Measurements from ENCODE around the gene TTC39C. TPM values are rescaled to one million over a fixed set of nuclear protein-coding genes. Genes with fewer than 3 reads are reported as not detected.
"Not testable (repeated sequence)": the region's sequence is repeated elsewhere in the genome, so short reads cannot be mapped to it uniquely, and the experiment has no call there.

TTC39C gene
- total and polyA plus RNA-seq, 12 donors: 3.5 to 8.1 (median 5.2) TPM

DNA sequence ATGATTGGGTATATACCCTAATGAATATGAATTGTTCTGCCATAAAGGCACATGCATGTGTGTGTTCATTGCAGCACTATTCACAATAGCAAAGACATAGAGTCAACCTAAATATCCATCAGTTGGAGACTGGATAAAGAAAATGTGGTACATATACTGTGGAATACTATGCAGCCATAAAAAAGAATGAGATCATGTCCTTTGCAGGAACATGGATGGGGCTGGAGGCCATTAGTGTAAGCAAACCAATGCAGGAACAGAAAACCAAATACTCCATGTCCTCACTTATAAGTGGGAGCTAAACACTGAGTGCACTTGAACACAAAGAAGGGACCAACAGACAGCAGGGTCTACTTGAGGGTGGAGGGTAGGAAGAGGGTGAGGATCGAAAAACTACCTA, 43.2 kb downstream of the TTC39C start:
- Histone ChIP-seq H3K27ac (no peak overlapping the region), H3K27me3 (no peaks in the 10 kb centered on the region), H3K36me3 (no peaks in the 10 kb centered on the region), H3K4me1 (peaks cover 0 to 35% (median 0%) of the 10 kb centered on the region in 9 donors), H3K9me3 (peaks cover 0 to 5% (median 0%) of the 10 kb centered on the region in 11 donors), H3K4me3 (no peak overlapping the region)
- no peak for DNase-seq
- TF ChIP-seq, protein P1, sequence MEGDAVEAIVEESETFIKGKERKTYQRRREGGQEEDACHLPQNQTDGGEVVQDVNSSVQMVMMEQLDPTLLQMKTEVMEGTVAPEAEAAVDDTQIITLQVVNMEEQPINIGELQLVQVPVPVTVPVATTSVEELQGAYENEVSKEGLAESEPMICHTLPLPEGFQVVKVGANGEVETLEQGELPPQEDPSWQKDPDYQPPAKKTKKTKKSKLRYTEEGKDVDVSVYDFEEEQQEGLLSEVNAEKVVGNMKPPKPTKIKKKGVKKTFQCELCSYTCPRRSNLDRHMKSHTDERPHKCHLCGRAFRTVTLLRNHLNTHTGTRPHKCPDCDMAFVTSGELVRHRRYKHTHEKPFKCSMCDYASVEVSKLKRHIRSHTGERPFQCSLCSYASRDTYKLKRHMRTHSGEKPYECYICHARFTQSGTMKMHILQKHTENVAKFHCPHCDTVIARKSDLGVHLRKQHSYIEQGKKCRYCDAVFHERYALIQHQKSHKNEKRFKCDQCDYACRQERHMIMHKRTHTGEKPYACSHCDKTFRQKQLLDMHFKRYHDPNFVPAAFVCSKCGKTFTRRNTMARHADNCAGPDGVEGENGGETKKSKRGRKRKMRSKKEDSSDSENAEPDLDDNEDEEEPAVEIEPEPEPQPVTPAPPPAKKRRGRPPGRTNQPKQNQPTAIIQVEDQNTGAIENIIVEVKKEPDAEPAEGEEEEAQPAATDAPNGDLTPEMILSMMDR (IDR thresholded peaks at IDR 0.05): no peak
- intact Hi-C loops (cut with DNase I): no loop called here
- 87 to 98% methylated on average over 1 of the region's 1 CpG for WGBS, 2 donors
- ATAC-seq: no peak

DNA sequence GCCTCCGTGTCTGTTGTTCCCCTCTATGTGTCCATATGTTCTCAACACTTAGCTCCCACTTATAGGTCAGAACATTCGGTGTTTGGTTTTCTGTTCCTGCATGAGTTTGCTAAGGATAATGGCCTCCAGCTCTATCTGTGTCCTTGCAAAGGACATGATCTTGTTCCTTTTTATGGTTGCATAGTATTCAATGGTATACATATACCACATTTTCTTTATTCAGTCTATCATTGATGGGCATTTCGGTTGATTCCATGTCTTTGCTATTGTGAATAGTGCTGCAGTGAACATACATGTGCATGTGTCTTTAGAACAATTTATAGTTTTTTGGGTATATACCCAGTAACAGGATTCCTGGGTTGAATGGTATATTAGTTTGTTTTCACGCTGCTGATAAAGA, 44.8 kb downstream of the TTC39C start:
- intact Hi-C loops (cut with DNase I); H3K9me3 ChIP-seq; H3K27me3 ChIP-seq; H3K36me3 ChIP-seq; H3K4me3 ChIP-seq; ATAC-seq; DNase-seq; H3K27ac ChIP-seq: not testable (repeated sequence)
- peaks cover 0 to 20% (median 0%) of the 10 kb centered on the region in 9 donors for H3K4me1 ChIP-seq
- 95 to 97% methylated on average over 4 of the region's 4 CpGs for WGBS, 2 donors

DNA sequence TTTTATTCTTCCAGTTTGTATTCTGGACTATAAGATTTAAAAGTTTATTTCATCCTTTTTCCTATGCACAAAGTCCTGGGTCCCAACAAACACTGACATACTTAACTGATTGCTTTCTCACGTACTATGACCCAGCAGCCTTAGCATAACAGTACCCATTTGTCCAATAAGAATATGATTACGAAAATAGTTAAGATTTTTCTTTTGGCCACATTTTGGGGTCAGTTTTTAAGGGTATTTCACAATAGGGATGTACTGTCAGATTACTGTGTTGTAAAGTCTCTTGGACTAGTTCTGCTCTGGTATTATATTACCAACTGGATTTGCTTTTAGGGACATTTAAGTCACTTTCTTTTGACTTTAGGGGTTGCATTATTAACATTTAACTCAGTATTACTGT, 46.1 kb downstream of the TTC39C start:
- DNase-seq: no peak
- no peaks in the 10 kb centered on the region for H3K27me3 ChIP-seq
- TF ChIP-seq, protein P1 (IDR thresholded peaks at IDR 0.05): no peak
- no peak overlapping the region for H3K27ac ChIP-seq
- intact Hi-C loops (cut with DNase I): no loop called here
- peaks cover 0 to 5% (median 0%) of the 10 kb centered on the region in 11 donors for H3K9me3 ChIP-seq
- peak in 1 of 8 donors; percentile 52 for ATAC-seq
- H3K4me1 ChIP-seq: peaks cover 0 to 10% (median 0%) of the 10 kb centered on the region in 9 donors
- no peaks in the 10 kb centered on the region for H3K36me3 ChIP-seq
- no peak overlapping the region for H3K4me3 ChIP-seq
- WGBS, 2 donors: 85 to 98% methylated on average over 2 of the region's 2 CpGs

DNA sequence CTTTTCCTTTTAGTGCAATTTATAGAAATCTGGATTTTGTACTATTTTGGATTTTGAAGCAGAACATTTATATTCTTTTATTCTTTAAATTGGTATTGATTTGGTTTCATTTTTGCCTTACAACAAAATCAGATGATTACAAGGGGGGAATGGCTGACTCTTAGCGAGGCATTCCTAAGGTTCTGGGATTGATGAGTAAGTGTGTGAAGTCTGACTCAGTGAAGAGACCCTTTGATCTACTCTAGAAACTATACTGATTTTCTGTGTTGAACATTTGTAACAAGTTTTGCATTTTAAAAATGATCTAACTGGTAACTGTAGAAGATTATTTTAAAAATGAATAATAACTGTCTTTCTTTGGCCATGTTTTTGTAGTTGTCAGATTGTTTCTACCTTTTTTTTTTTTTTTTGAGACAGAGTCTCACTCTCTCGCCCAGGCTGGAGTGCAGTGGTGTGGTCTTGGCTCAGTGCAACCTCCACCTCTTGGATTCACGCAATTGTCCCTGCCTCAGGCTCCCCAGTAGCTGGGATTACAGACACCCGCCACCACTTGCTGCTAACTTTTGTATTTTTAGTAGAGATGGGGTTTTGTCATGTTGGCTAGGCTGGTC, 48.7 kb downstream of the TTC39C start:
- H3K27me3 ChIP-seq: no peaks in the 10 kb centered on the region
- intact Hi-C loops (cut with DNase I): no loop called here
- H3K36me3 ChIP-seq: peaks cover 0 to 18% (median 0%) of the 10 kb centered on the region in 9 donors
- ATAC-seq (no peak), DNase-seq (no peak)
- 95 to 99% methylated on average over 4 of the region's 4 CpGs for WGBS, 2 donors
- H3K9me3 ChIP-seq: no peaks in the 10 kb centered on the region
- TF ChIP-seq, protein P1 (IDR thresholded peaks at IDR 0.05): no peak
- H3K4me1 ChIP-seq: peaks cover 0 to 10% (median 0%) of the 10 kb centered on the region in 9 donors
- H3K27ac ChIP-seq: no peak overlapping the region
- no peak overlapping the region for H3K4me3 ChIP-seq

DNA sequence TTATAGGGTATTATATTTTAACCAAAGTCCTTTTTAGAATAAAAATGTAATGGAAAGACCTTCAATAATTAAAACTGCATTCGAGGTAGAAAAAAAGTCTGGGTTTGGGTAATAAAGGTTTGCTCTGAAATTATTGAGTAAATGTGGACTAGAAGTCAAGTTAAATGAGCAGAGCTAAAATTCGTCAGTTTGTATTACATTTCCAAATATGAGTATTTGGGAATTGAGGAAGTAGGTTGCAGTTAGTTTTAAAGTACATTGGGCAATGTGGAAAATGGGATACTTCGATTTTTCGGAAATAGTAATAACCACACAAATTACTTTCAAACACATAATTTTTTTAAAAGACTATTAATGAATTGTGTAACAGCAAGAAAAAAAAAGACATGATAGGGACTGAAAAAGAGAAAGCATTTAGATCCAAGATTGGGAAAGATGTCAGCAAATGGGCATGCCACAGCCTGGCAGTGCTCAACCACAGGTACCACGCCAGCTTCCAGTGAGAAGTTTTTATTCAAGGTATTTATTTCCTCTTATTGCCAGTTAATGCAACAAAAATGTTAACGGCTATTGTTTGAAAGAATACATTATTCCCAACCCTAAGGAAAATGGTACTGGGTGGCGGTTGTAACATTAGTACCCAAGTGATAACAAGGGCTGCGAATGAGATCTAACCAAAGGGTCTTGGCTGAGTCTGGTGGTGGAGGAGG, 50.0 kb downstream of the TTC39C start:
- intact Hi-C loops (cut with DNase I): no loop called here
- Histone ChIP-seq H3K9me3 (no peaks in the 10 kb centered on the region), H3K4me1 (peaks cover 0 to 13% (median 0%) of the 10 kb centered on the region in 9 donors), H3K4me3 (no peak overlapping the region), H3K27ac (no peak overlapping the region), H3K27me3 (no peaks in the 10 kb centered on the region), H3K36me3 (peaks cover 0 to 28% (median 0%) of the 10 kb centered on the region in 9 donors)
- TF ChIP-seq, protein P1 (IDR thresholded peaks at IDR 0.05): no peak
- DNase-seq (no peak), ATAC-seq (no peak)
- WGBS, 2 donors: 95% methylated on average over 8 of the region's 8 CpGs

All from heart right ventricle (tissue), 16 donors.